Renal pelvis (tissue), 4 donors: Measurements from ENCODE around the gene ADCY3. TPM values are rescaled to one million over a fixed set of nuclear protein-coding genes. Genes with fewer than 3 reads are reported as not detected.

Experiments
- DNase-seq: peaks from one replicate; pipeline ENCODE4 v3.0.0-alpha.2; 2013
- polyA plus RNA-seq, 3 donors: library from polyadenylated mRNA; unstranded; fragments of 120-200 nt; gene quantifications; one replicate each; pipeline ENCODE4 v1.2.1, GENCODE V29; 2013; ENCODE audit not compliant: insufficient read length in 3 of 3

The ADCY3 gene
- polyA plus RNA-seq, 3 donors: 19.4 to 26.6 (median 20.2) TPM

GRCh38 chr2:24907116-24907515, 12.9 kb downstream of the ADCY3 start:
- DNase-seq: no peak

DNA sequence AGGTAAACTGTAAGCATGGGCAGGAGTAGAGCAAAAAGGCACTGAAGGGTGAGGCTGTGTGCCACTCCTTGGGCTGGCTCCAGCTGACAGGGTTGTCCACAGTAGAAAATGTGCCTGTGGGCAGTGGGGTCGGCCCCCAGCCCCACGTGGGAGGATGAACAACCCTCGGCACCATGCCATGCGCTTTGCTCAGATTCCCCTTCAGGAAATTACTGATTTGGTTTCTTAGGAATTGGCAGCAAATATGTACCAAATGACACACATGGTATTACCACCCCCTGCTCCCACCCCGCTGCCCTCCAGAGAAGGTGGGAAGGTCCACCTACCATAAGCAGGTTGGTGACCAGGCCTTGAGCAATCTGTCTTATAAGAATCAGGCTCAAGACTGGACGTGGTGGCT, 13.6 kb downstream of the ADCY3 start:
- DNase-seq: no peak

GRCh38 chr2:24903161-24904103, 16.6 kb downstream of the ADCY3 start:
- DNase-seq: no peak

GRCh38 chr2:24899361-24899910, 20.6 kb downstream of the ADCY3 start:
- DNase-seq: no peak

GRCh38 chr2:24898122-24899109, 21.6 kb downstream of the ADCY3 start:
- no peak for DNase-seq

DNA sequence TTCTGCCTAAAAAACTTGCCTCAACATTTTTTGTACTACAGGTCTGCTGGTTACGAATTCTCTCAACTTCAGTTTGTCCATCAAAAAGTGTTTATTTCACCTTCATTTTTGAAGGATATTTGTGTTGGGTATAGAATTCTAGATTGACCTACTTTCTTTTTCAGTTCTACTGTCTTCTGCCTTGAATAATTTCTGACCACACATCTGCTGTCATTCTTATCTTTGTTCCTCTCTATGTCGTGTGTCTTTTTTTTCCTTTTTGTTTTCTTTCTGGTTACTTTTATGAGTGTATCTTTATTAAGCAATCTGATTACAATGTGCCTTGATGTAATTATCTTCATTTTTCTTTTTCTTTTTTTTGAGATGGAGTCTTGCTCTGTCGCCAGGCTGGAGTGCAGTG, 25.3 kb downstream of the ADCY3 start:
- DNase-seq: no peak

- DNase-seq: no peak
Observed at GRCh38 chr2:24893934-24894333, 26.1 kb downstream of the ADCY3 start.

DNA sequence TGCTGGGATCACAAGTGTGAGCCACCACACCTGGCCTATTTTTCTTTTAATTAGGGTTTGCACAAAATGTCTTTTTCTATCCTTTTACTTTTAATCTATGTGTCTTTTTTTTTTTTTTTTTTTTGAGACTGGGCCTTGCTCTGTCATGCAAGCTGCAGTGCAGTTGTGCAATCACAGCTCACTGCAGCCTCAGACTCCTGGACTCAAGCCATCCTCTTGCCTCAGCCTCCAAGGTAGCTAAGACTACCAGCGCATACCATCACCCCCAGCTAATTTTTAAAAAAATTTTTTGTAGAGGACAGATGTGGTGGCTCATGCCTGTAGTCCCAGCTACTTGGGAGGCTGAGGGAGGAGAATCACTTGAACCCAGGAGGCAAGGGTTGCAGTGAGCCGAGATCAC, 27.1 kb downstream of the ADCY3 start:
- no peak for DNase-seq

DNA sequence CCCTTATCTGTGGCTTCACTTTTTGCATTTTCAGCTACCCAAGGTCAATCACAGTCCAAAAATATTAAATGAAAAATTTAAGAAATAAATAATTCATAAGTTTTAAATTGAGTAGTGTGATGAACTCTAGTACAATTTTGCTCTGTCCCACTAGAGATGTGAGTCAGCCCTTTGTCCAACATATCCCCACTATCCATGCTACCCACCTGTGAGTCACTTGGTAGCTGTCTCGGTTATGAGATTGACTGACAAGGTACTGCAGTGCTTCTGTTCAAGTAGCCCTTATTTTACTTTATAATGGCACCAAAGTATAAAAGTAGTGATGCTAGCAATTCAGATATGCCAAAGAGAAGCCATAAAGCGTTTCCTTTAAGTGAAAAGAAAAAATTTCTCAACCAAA, 28.8 kb downstream of the ADCY3 start:
- DNase-seq: no peak

GRCh38 chr2:24889221-24889620, 30.8 kb downstream of the ADCY3 start:
- DNase-seq: no peak

DNA sequence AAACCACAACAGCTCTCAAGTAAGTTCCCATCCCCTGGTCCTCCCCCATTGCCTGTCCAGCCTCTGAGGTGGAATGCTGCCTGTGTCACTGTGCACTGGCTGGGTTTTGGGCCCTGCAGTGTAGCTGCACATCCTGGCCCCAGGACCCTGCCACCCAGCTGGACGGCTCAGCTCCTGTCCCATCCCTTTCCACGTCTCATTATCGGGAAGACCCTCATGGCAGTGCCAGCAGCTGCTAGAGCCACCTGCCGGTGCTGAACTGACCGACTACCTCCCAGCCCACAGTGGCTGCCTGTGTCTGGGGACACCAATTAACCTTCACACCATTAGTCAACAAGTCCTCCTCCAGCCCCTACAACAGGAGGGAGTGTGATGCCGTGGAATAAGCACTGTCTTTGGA, 31.9 kb downstream of the ADCY3 start:
- no peak for DNase-seq

DNA sequence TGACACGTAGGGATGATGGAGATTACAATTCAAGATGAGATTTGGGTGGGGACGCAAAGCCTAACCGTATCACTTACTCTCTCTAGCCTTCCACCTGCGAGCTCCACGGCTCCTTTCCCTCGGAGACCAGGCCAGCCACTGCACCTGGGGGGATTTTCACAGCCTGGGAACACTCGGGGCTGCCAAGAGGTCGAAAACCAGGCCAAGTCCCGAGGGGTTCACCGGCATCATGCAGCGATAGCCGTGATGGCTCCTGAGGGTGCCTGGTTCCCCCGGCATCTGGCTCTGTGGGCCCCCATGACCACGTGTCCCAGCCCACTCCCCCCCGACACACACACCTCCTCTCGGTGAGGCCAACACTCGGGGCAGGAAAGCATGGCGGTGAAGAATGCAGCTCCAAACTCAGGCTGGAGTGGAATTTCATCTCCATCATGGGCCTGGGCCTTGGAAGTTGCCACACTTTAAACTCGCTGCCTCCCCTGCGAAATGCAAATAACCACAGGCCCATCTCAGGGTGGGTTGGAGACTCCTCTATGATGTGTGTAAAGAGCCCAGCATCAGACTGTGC, 32.6 kb downstream of the ADCY3 start:
- no peak for DNase-seq

- DNase-seq: peak; percentile 54
Observed at GRCh38 chr2:24886691-24887304, 33.2 kb downstream of the ADCY3 start.

- no peak for DNase-seq
Observed at GRCh38 chr2:24886126-24886501, 33.9 kb downstream of the ADCY3 start.

- DNase-seq: peak; percentile 72
Observed at GRCh38 chr2:24885221-24886125, 34.6 kb downstream of the ADCY3 start.

DNA sequence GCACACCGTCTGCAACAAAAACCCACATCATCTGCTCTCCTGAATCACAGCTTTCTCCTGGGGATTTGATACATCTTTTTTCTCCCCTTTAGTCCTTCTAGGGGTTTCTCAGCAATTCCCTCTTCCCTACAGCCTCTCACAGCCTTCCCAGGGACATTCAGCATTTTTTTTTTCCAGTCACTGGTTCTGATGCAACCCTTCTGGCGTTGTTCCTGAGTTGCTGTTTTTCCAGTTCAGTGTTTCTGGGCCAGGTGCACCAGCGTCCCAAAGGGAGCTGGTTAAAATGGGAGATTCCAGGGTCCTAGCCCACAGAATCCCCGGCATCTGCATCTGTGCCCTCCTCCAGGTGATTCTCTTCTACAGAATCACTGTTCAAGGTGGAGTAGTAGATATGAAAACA, 36.1 kb downstream of the ADCY3 start:
- no peak for DNase-seq

DNA sequence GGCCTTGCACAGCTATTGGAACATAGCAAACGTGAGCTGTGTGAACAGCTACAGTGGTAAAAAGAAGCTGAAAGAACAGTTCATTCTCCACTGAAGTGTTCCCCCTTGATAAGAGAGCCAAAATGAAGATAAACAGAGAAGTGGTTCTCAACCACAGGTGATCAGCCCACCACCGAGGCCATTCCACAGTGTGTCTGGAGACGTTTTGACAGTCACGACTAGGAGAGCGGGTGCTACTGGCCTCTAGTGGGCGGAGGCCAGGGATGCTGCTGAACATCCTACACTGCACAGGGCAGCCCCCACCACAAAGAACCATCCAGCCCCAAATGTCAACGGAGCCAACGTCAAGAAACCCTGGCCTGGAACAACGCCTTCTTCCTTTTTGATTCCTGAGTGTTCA, 38.4 kb downstream of the ADCY3 start:
- DNase-seq: no peak

DNA sequence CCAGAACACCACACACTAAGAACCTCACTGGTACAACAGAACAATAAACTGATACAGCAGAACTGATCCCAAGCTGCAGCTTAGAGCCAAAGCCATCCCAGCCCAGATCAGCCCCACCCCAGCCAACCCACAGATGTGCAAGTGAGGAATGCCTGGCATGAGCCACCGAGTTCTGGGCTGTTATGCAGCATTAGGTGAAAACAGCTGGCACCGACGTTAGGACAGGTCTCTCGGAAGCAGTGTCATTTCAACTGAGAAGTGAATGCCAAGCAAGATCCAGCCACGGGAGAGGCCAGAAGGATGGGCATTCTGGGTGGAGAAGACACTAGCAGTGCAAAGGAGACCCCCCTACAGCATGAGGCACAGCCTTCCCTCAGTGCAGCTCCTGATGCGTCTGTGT, 38.9 kb downstream of the ADCY3 start:
- no peak for DNase-seq

DNA sequence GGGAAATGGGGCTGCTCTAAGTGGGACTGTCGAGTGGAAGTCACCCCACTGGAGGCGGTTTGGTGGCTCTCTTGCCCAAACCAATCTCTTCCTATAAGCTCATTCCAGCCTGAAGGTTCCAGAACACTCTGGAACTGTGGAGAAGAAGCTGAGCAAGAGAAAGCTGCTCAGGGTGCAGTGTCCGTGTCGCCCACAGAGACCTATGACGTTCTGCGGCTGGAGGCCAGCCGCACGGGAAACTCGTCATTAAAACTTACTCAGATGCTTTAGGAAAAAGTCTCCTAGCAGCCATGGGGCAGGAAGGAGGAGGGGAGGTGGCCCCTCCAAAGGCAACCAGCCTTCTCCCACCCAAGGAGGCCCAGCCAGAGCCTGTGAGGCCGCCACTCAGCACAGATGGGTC, 41.7 kb downstream of the ADCY3 start:
- DNase-seq: no peak

DNA sequence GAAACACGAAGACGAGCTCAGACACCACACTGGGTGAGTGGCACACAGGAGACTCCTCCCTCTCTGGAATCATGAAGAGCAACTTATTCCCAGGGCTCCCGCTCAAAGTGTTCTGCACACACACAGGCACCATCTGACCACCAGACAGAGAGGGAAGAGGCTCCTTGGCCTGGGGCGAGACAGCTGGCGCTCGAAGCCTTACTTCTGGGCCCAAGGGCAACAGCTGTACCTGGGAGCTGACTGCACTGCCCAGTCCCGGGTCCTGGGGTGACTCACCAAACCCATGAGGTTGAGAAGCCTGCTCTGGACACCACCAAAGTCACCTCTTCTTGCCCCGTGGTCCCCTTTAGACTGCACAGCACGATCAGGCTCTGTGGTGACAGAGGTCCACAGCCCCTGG, 42.4 kb downstream of the ADCY3 start:
- DNase-seq: no peak

- no peak for DNase-seq
Observed at GRCh38 chr2:24877067-24877466, 43.0 kb downstream of the ADCY3 start.
